A549 (cell line): ENCODE measurements around the gene NUDT10. TPM values are rescaled to one million over a fixed set of nuclear protein-coding genes. Genes with fewer than 3 reads are reported as not detected.
"Not testable (repeated sequence)": the region's sequence is repeated elsewhere in the genome, so short reads cannot be mapped to it uniquely, and the experiment has no call there.

Experiments
- ATAC-seq, 2 experiments: fragments of 200-7000 bp in 1 of 2; fragments of >200 bp in 1 of 2; cut with Nextera tagmentation in 1 of 2; cut with Tn5 transposase in 1 of 2; 3 replicates each; pipeline versions ENCODE4 v1.8.0 to v1.9.1; 2018 to 2020; ENCODE audit warnings: mild to moderate bottlenecking in 1 of 2, moderate library complexity in 1 of 2
- CTCF ChIA-PET: fragments of 300-600 bp; sonication (Branson Sonifier 250); formaldehyde crosslinking; extraction: SDS; loops from one replicate; lab custom pipeline; 2021; ENCODE audit warnings: antibody characterized with exemption, inconsistent platforms; lab: Yijun Ruan, JAX
- POLR2A ChIA-PET: fragments of 350-600 bp; formaldehyde crosslinking; extraction: SDS; loops from one replicate; lab custom pipeline; 2021; ENCODE audit warnings: antibody characterized with exemption, inconsistent platforms; lab: Yijun Ruan, JAX
- DNase-seq, 2 experiments: peaks; one replicate each; pipeline versions ENCODE4 v3.0.0 to v3.0.0-alpha.2; 2011 to 2016; ENCODE audit warnings: low read depth in 1 of 2, low spot score in 1 of 2
- FAIRE-seq: peaks from 2 replicates; lab custom pipeline; 2011; peaks lifted over from hg19 to GRCh38; lab: Jason Lieb, UNC
- H3K27ac ChIP-seq, 2 experiments: fragments of >200 bp; sonication (Bioruptor Twin); formaldehyde crosslinking; 3 replicates each; pipeline ENCODE4 v1.5.1; 2016 to 2017
- H3K4me1 ChIP-seq: fragments of >200 bp; sonication (Bioruptor Twin); formaldehyde crosslinking; 3 replicates; pipeline ENCODE4 v1.6.1; 2016
- H3K4me2 ChIP-seq: fragments of >200 bp; sonication (Bioruptor Twin); formaldehyde crosslinking; 3 replicates; pipeline ENCODE4 v1.6.1; 2016
- H3K4me3 ChIP-seq: fragments of >200 bp; sonication (Bioruptor Twin); formaldehyde crosslinking; 3 replicates; pipeline ENCODE4 v1.5.1; 2016
- H3K9me3 ChIP-seq: fragments of >200 bp; sonication (Bioruptor Twin); formaldehyde crosslinking; 3 replicates; pipeline ENCODE4 v1.6.1; 2016
- EHF ChIP-seq: fragments of 250-450 bp; sonication (Bioruptor Pico); IDR thresholded peaks from 2 replicates; pipeline ENCODE4 v1.5.0; 2020; ENCODE audit warnings: mild to moderate bottlenecking
- EP300 ChIP-seq, 2 experiments: fragments of >200 bp; sonication (Bioruptor Twin); formaldehyde crosslinking; IDR thresholded peaks; 2 replicates in 1 of 2; 3 replicates in 1 of 2; pipeline ENCODE4 v1.6.1; 2016 to 2017
- FOSB ChIP-seq: fragments of 250-450 bp; sonication (Bioruptor Pico); IDR thresholded peaks from 2 replicates; pipeline ENCODE4 v1.5.0; 2020; ENCODE audit warnings: mild to moderate bottlenecking, moderate library complexity
- HDAC2 ChIP-seq: fragments of 200-600 bp; sonication (generic); IDR thresholded peaks from 2 replicates; pipeline ENCODE4 v1.6.1; 2016
- HOXA7 ChIP-seq: fragments of 250-450 bp; sonication (Bioruptor Pico); IDR thresholded peaks from 2 replicates; pipeline ENCODE4 v1.5.0; 2020; ENCODE audit warnings: mild to moderate bottlenecking, moderate library complexity
- HOXB13 ChIP-seq: fragments of 250-450 bp; sonication (Bioruptor Pico); IDR thresholded peaks from 2 replicates; pipeline ENCODE4 v1.5.0; 2020; ENCODE audit warnings: low read depth, mild to moderate bottlenecking, moderate library complexity
- MAFK ChIP-seq: fragments of 450-650 bp; IDR thresholded peaks from 2 replicates; pipeline ENCODE4 v1.6.1; 2014; ENCODE audit not compliant: partially characterized antibody
- MYC ChIP-seq: IDR thresholded peaks from 2 replicates; pipeline ENCODE4 v1.6.1; 2012; ENCODE audit warnings: mild to moderate bottlenecking, inconsistent platforms, low read length, improper control_type of control experiment, borderline replicate concordance
- POLR2A ChIP-seq: IDR thresholded peaks from 2 replicates; pipeline ENCODE4 v1.6.1; 2012; ENCODE audit warnings: mild to moderate bottlenecking, low read length
- RAD21 ChIP-seq, 2 experiments: fragments of >200 bp in 1 of 2; sonication (Bioruptor Twin) in 1 of 2; formaldehyde crosslinking in 1 of 2; IDR thresholded peaks in 1 of 2; conservative IDR thresholded peaks in 1 of 2; 2 replicates in 1 of 2; 3 replicates in 1 of 2; pipeline ENCODE4 v1.6.1; 2012 to 2018; ENCODE audit warnings: inconsistent platforms in 1 of 2
- RARB ChIP-seq: fragments of 250-450 bp; sonication (Bioruptor Pico); IDR thresholded peaks from 2 replicates; pipeline ENCODE4 v1.8.0; 2021; ENCODE audit warnings: mild to moderate bottlenecking, moderate library complexity
- RCOR1 ChIP-seq: fragments of 150-350 bp; IDR thresholded peaks from 2 replicates; pipeline ENCODE4 v1.6.1; 2014; ENCODE audit warnings: antibody characterized with exemption, low read length, low read depth
- TP53 ChIP-seq: fragments of 250-450 bp; sonication (Bioruptor Pico); IDR thresholded peaks from 2 replicates; pipeline ENCODE4 v1.5.0; 2021; ENCODE audit warnings: mild to moderate bottlenecking, moderate library complexity
- WGBS: methylation state at CpG from one replicate; pipeline ENCODE4 v1.1.6; 2017; ENCODE audit errors: missing lambda C conversion rate; 5-methylcytosine and 5-hydroxymethylcytosine counted together
- polyA plus RNA-seq, 4 experiments: library from polyadenylated mRNA; depleted of rRNA in 3 of 4; stranded (reverse); fragments of >200 nt; fragmentation: RNase III in 1 of 4; extraction: RNeasy Plus Mini Kit Qiagen cat#74134 plus additional on column Dnase treatment in 1 of 4; gene quantifications; 2 replicates in 3 of 4; 3 replicates in 1 of 4; pipeline ENCODE4 v1.2.3, GENCODE V29; 2011 to 2017
- TF ChIP-seq, protein P1 (sequence below): fragments of >200 bp; sonication (Bioruptor Twin); formaldehyde crosslinking; IDR thresholded peaks from 3 replicates; pipeline ENCODE4 v1.5.1; 2016

NUDT10 gene
- polyA plus RNA-seq, 2 of the 4 experiments (the other 2 are of a cell fraction): 0.09 to 0.26 TPM

DNA sequence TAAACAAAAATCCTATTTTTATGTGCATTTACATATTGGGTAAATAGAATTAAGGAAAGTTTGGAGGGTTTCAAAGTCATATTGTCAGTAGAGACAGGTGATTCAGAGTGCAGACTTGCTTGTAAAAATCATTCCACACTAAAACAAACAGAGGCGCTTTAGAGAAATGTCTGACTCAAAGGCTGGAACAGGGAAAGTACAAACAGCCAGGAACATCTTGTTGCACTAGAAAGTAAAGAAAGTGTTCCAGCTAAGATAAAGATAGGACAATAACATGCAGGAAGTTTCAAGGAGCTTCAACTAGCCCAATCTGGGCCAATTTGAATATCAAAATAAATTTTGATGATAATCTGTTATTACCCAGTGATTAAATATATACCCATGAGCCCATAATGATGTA is 16.4 kb upstream of the NUDT10 start:
- Histone ChIP-seq H3K27ac (no peak overlapping the region), H3K4me1 (no peaks in the 10 kb centered on the region), H3K9me3 (no peaks in the 10 kb centered on the region)
- 0% methylated on average over 1 of the region's 1 CpG for WGBS
- CTCF ChIA-PET: no interaction called here
- DNase-seq: peak in 1 of 2 experiments; percentile 16
- no peak for ATAC-seq
- peak; percentile 46 for FAIRE-seq
- TF ChIP-seq POLR2A: no peak
- TF ChIP-seq, all 56 proteins: peak for 0
- Histone ChIP-seq H3K4me3 (no peak overlapping the region), H3K4me2 (no peak overlapping the region)
- POLR2A ChIA-PET: no interaction called here

DNA sequence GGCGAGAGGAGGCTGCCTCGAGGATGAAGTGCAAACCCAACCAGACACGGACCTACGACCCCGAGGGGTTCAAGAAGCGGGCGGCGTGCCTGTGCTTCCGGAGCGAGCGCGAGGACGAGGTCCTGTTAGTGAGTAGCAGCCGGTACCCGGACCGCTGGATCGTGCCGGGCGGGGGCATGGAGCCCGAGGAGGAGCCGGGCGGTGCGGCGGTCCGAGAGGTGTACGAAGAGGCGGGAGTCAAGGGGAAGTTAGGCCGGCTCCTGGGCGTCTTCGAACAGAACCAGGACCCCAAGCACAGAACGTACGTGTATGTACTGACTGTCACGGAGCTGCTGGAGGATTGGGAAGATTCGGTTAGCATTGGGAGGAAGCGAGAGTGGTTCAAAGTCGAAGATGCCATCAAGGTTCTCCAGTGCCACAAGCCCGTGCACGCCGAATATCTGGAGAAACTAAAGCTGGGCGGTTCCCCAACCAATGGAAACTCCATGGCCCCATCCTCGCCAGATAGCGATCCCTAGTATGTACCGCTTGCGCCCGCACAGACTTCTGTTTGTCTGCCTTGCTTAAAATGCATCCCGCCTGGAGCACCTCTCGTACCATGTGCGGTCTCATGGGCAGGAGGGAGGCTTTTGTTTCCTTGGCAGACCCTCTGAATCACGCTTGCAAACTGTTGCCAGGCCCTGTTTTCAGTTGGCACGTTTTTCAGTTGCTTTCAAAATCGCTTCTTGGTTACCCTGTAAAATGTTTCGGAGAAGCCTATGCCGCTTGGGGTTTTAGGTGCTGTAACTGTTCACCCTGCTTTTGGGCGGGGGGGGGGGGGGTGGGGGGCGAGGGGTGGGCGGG is 542 bp downstream of the NUDT10 start:
- POLR2A ChIA-PET, DNase-seq, H3K4me1 ChIP-seq, H3K9me3 ChIP-seq, CTCF ChIA-PET: not testable (repeated sequence)
- FAIRE-seq: peak; percentile 73
- peak overlapping the region in 1 of 2 experiments; percentile 56; a peak in 2 of 6 replicates for H3K27ac ChIP-seq
- peak; percentile 43 to 52; a peak in 2 of 6 replicates for ATAC-seq
- H3K4me3 ChIP-seq: peak overlapping the region; percentile 44
- WGBS: 57% methylated on average over 26 of the region's 56 CpGs
- H3K4me2 ChIP-seq: peak overlapping the region; percentile 83

DNA sequence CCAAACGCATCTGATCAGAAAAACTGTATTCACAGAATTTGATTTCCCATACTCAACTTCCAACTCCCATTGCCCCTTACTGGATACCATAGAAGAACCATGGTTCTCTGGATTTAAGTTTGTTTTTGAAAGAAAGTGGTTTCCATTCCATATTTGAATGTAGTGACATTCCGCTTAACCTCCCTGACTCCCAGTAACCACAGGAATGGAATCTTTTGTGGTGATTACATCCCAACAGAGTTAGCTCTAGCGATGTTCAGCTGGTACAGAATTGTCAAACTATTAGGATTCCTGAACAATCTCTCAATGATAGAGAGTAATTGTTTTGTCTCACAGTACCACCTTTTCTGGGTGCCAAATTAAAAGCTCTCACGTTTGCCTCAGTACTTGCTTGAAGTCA is 1.7 kb downstream of the NUDT10 start:
- no peak overlapping the region for H3K27ac ChIP-seq
- ATAC-seq (no peak), FAIRE-seq (no peak), DNase-seq (no peak)
- WGBS: 57% methylated on average over 4 of the region's 4 CpGs
- no peak overlapping the region for H3K4me2 ChIP-seq
- ChIA-PET POLR2A (no interaction called here), CTCF (interaction anchor here (0.7 kb wide), 1 partner anchor 86 kb away, joined by 3 read pairs; no protein-coding TSS in a partner anchor)
- no peaks in the 10 kb centered on the region for H3K4me1 ChIP-seq
- TF ChIP-seq MAFK (no peak), HOXA7 (CRISPR knock-in tag) (no peak), FOSB (CRISPR knock-in tag) (no peak), RAD21 (conservative IDR thresholded peaks at IDR 0.05 in 1 of 2, IDR thresholded peaks at IDR 0.05 in 1 of 2) (no peak), HOXB13 (CRISPR knock-in tag) (no peak), RARB (CRISPR knock-in tag) (no peak), RCOR1 (no peak)
- H3K9me3 ChIP-seq: no peaks in the 10 kb centered on the region
- H3K4me3 ChIP-seq: no peak overlapping the region

DNA sequence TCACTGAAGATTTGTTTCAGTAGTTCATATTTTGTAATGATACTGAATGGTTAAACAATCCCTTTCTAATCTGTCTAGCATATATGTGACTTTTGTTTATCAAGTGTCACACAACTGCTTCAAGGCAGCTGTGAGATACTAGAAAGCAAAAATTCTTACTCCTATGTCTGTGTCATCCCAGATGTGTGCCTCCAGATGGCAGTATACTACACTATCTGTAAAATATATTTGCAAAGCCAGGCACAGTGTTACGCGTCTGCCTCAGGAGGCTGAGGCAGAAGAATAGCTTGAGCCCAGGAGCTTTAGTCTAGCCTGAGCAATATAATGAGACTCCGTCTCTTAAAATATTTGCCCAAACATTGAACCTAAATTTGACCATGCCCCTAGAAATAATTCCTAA is 4.0 kb downstream of the NUDT10 start:
- 5% methylated on average over 3 of the region's 3 CpGs for whole genome bisulfite sequencing
- Histone ChIP-seq H3K4me3 (no peak overlapping the region), H3K4me2 (no peak overlapping the region), H3K27ac (no peak overlapping the region), H3K9me3 (no peaks in the 10 kb centered on the region), H3K4me1 (no peaks in the 10 kb centered on the region)
- TF ChIP-seq EHF (CRISPR knock-in tag) (no peak), EP300 (IDR thresholded peaks at IDR 0.05) (no peak), MYC (no peak), HDAC2 (no peak), RAD21 (conservative IDR thresholded peaks at IDR 0.05 in 1 of 2, IDR thresholded peaks at IDR 0.05 in 1 of 2) (peak; percentile 20 to 42; a peak in 2 of 5 replicates), TP53 (CRISPR knock-in tag) (no peak)
- TF ChIP-seq, protein P1, sequence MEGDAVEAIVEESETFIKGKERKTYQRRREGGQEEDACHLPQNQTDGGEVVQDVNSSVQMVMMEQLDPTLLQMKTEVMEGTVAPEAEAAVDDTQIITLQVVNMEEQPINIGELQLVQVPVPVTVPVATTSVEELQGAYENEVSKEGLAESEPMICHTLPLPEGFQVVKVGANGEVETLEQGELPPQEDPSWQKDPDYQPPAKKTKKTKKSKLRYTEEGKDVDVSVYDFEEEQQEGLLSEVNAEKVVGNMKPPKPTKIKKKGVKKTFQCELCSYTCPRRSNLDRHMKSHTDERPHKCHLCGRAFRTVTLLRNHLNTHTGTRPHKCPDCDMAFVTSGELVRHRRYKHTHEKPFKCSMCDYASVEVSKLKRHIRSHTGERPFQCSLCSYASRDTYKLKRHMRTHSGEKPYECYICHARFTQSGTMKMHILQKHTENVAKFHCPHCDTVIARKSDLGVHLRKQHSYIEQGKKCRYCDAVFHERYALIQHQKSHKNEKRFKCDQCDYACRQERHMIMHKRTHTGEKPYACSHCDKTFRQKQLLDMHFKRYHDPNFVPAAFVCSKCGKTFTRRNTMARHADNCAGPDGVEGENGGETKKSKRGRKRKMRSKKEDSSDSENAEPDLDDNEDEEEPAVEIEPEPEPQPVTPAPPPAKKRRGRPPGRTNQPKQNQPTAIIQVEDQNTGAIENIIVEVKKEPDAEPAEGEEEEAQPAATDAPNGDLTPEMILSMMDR: peak; percentile 41
- peak; percentile 96 for FAIRE-seq
- peak; percentile 22 to 47 for DNase-seq
- ChIA-PET POLR2A (no interaction called here), CTCF (interaction anchor here (0.7 to 2.6 kb wide), 11 partner anchors 9 to 283 kb away, joined by 3 to 15 read pairs (median 4); no protein-coding TSS in a partner anchor)
- ATAC-seq: peak; percentile 65 to 84
